HEK293 (cell line): ENCODE results near the gene CANT1.
A peak's percentile ranks its signal among the peaks of the same experiment; 100 is the strongest.

Experiments used
- BCL11B ChIP-seq: fragments of 450-650 bp; formaldehyde crosslinking; IDR thresholded peaks from 2 replicates; pipeline ENCODE4 v1.5.1; 2016; ENCODE audit warnings: low read depth, missing biosample characterization, missing genetic modification characterization
- BCL6B ChIP-seq: fragments of 450-650 bp; formaldehyde crosslinking; IDR thresholded peaks from 2 replicates; pipeline ENCODE4 v1.5.1; 2017; ENCODE audit warnings: missing biosample characterization, missing genetic modification characterization
- KLF16 ChIP-seq: fragments of 450-650 bp; formaldehyde crosslinking; IDR thresholded peaks from 2 replicates; pipeline ENCODE4 v1.5.1; 2017; ENCODE audit warnings: missing biosample characterization, missing genetic modification characterization
- KLF8 ChIP-seq: fragments of 450-650 bp; formaldehyde crosslinking; IDR thresholded peaks from 2 replicates; pipeline ENCODE4 v1.5.1; 2016; ENCODE audit warnings: missing biosample characterization, missing genetic modification characterization
- MYNN ChIP-seq: fragments of 450-650 bp; formaldehyde crosslinking; IDR thresholded peaks from 2 replicates; pipeline ENCODE4 v1.5.1; 2016; ENCODE audit warnings: missing biosample characterization, missing genetic modification characterization, borderline replicate concordance
- SP2 ChIP-seq: fragments of 450-650 bp; formaldehyde crosslinking; IDR thresholded peaks from 2 replicates; pipeline ENCODE4 v1.5.1; 2016; ENCODE audit warnings: missing biosample characterization, missing genetic modification characterization
- ZBTB20 ChIP-seq: fragments of 450-650 bp; formaldehyde crosslinking; IDR thresholded peaks from 2 replicates; pipeline ENCODE4 v1.5.1; 2016; ENCODE audit warnings: missing biosample characterization, missing genetic modification characterization
- ZBTB7A ChIP-seq: fragments of 450-650 bp; formaldehyde crosslinking; IDR thresholded peaks from 2 replicates; pipeline ENCODE4 v1.5.1; 2016; ENCODE audit warnings: low read depth, missing biosample characterization, missing genetic modification characterization
- ZBTB8A ChIP-seq: fragments of 450-650 bp; formaldehyde crosslinking; IDR thresholded peaks from 2 replicates; pipeline ENCODE4 v1.5.1; 2016; ENCODE audit warnings: missing biosample characterization, missing genetic modification characterization
- ZNF10 ChIP-seq: fragments of 450-650 bp; formaldehyde crosslinking; IDR thresholded peaks from 2 replicates; pipeline ENCODE4 v1.5.1; 2017; ENCODE audit warnings: missing biosample characterization, missing genetic modification characterization
- ZNF148 ChIP-seq: fragments of 450-650 bp; formaldehyde crosslinking; IDR thresholded peaks from 2 replicates; pipeline ENCODE4 v1.5.0; 2017; ENCODE audit warnings: missing biosample characterization, missing genetic modification characterization, borderline replicate concordance
- ZNF19 ChIP-seq: fragments of 450-650 bp; formaldehyde crosslinking; IDR thresholded peaks from 2 replicates; pipeline ENCODE4; 2016; ENCODE audit warnings: missing biosample characterization, missing genetic modification characterization, low read depth
- ZNF23 ChIP-seq: fragments of 450-650 bp; formaldehyde crosslinking; IDR thresholded peaks from 2 replicates; pipeline ENCODE4 v1.5.1; 2016; ENCODE audit warnings: missing biosample characterization, missing genetic modification characterization, borderline replicate concordance
- ZNF324 ChIP-seq: fragments of 450-650 bp; formaldehyde crosslinking; IDR thresholded peaks from 2 replicates; pipeline ENCODE4 v1.5.1; 2016; ENCODE audit warnings: missing biosample characterization, missing genetic modification characterization
- ZNF37A ChIP-seq: fragments of 450-650 bp; IDR thresholded peaks from 2 replicates; pipeline ENCODE4 v1.5.1; 2018; ENCODE audit warnings: missing biosample characterization, missing genetic modification characterization
- ZNF394 ChIP-seq: fragments of 450-650 bp; formaldehyde crosslinking; IDR thresholded peaks from 2 replicates; pipeline ENCODE4 v1.5.1; 2016; ENCODE audit warnings: missing biosample characterization, missing genetic modification characterization, mild to moderate bottlenecking, moderate library complexity, borderline replicate concordance
- ZNF433 ChIP-seq: fragments of 450-650 bp; formaldehyde crosslinking; IDR thresholded peaks from 2 replicates; pipeline ENCODE4 v1.5.1; 2016; ENCODE audit warnings: missing biosample characterization, missing genetic modification characterization, low read depth
- ZNF501 ChIP-seq: fragments of 450-650 bp; formaldehyde crosslinking; IDR thresholded peaks from 2 replicates; pipeline ENCODE4 v1.5.1; 2016; ENCODE audit warnings: missing biosample characterization, missing genetic modification characterization
- ZNF548 ChIP-seq: fragments of 450-650 bp; formaldehyde crosslinking; IDR thresholded peaks from 2 replicates; pipeline ENCODE4 v1.5.1; 2016; ENCODE audit warnings: missing biosample characterization, missing genetic modification characterization
- ZNF558 ChIP-seq: fragments of 450-650 bp; formaldehyde crosslinking; IDR thresholded peaks from 2 replicates; pipeline ENCODE4 v1.5.1; 2016; ENCODE audit warnings: missing biosample characterization, missing genetic modification characterization
- ZNF670 ChIP-seq: fragments of 450-650 bp; formaldehyde crosslinking; IDR thresholded peaks from 2 replicates; pipeline ENCODE4 v1.5.1; 2016; ENCODE audit warnings: missing biosample characterization, missing genetic modification characterization, low read depth
- ZNF747 ChIP-seq: fragments of 450-650 bp; formaldehyde crosslinking; IDR thresholded peaks from 2 replicates; pipeline ENCODE4 v1.5.1; 2016; ENCODE audit warnings: missing biosample characterization, missing genetic modification characterization
- TF ChIP-seq, protein P1 (sequence below): fragments of 450-650 bp; formaldehyde crosslinking; IDR thresholded peaks from 2 replicates; pipeline ENCODE4 v1.5.1; 2016; ENCODE audit warnings: missing biosample characterization, missing genetic modification characterization
- TF ChIP-seq, protein P2 (sequence below): fragments of 450-650 bp; formaldehyde crosslinking; IDR thresholded peaks from 2 replicates; pipeline ENCODE4 v1.5.1; 2016; ENCODE audit warnings: missing biosample characterization, missing genetic modification characterization, low read depth
- TF ChIP-seq, protein P3 (sequence below): fragments of 450-650 bp; formaldehyde crosslinking; optimal IDR thresholded peaks from 2 replicates; pipeline ENCODE3; 2016; ENCODE audit warnings: missing biosample characterization, mild to moderate bottlenecking, missing genetic modification characterization
- TF ChIP-seq, protein P4 (sequence below): fragments of 450-650 bp; formaldehyde crosslinking; IDR thresholded peaks from 2 replicates; pipeline ENCODE4 v1.5.1; 2016; ENCODE audit warnings: missing biosample characterization, missing genetic modification characterization

The CANT1 gene

GRCh38 chr17:79023886-79024771 lies 14.6 kb upstream of the CANT1 start, which contains the start of gene C1QTNF1 (continued):
- TF ChIP-seq, protein P1, sequence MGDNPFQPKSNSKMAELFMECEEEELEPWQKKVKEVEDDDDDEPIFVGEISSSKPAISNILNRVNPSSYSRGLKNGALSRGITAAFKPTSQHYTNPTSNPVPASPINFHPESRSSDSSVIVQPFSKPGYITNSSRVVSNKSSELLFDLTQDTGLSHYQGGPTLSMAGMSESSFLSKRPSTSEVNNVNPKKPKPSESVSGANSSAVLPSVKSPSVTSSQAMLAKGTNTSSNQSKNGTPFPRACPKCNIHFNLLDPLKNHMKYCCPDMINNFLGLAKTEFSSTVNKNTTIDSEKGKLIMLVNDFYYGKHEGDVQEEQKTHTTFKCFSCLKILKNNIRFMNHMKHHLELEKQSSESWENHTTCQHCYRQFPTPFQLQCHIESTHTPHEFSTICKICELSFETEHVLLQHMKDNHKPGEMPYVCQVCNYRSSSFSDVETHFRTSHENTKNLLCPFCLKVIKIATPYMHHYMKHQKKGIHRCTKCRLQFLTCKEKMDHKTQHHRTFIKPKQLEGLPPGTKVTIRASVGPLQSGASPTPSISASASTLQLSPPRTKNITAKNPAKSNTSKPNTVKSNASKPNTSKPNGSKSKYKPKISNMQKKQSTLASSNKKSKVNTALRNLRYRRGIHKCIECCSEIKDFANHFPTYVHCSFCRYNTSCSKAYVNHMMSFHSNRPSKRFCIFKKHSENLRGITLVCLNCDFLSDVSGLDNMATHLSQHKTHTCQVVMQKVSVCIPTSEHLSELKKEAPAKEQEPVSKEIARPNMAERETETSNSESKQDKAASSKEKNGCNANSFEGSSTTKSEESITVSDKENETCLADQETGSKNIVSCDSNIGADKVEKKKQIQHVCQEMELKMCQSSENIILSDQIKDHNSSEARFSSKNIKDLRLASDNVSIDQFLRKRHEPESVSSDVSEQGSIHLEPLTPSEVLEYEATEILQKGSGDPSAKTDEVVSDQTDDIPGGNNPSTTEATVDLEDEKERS (tag by site-specific recombination), result no peak
- TF ChIP-seq BCL11B (no peak), BCL6B (tag by site-specific recombination) (no peak), ZBTB7A (tag by site-specific recombination) (no peak; the same call in 1 of the 2 replicates), ZNF324 (no peak), ZNF37A (no peak), ZNF747 (no peak), ZNF394 (no peak; the same call in 1 of the 2 replicates), ZNF548 (tag by site-specific recombination) (no peak), ZNF148 (tag by site-specific recombination) (no peak), ZNF433 (tag by site-specific recombination) (no peak), ZNF19 (tag by site-specific recombination) (no peak), ZNF670 (tag by site-specific recombination) (no peak), ZBTB8A (tag by site-specific recombination) (peak; percentile 40), ZNF10 (tag by site-specific recombination) (0 out of 2 replicates have a peak, but pooled peaks have one; percentile 21), KLF16 (tag by site-specific recombination) (no peak), SP2 (peak; percentile 69), ZBTB20 (tag by site-specific recombination) (no peak), MYNN (tag by site-specific recombination) (no peak), KLF8 (peak; percentile 68), ZNF558 (tag by site-specific recombination) (no peak), ZNF501 (tag by site-specific recombination) (peak; percentile 23; the same call in 1 of the 2 replicates), ZNF23 (tag by site-specific recombination) (no peak)
- TF ChIP-seq, protein P2, sequence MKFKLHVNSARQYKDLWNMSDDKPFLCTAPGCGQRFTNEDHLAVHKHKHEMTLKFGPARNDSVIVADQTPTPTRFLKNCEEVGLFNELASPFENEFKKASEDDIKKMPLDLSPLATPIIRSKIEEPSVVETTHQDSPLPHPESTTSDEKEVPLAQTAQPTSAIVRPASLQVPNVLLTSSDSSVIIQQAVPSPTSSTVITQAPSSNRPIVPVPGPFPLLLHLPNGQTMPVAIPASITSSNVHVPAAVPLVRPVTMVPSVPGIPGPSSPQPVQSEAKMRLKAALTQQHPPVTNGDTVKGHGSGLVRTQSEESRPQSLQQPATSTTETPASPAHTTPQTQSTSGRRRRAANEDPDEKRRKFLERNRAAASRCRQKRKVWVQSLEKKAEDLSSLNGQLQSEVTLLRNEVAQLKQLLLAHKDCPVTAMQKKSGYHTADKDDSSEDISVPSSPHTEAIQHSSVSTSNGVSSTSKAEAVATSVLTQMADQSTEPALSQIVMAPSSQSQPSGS (tag by site-specific recombination), result no peak
- TF ChIP-seq, protein P3, sequence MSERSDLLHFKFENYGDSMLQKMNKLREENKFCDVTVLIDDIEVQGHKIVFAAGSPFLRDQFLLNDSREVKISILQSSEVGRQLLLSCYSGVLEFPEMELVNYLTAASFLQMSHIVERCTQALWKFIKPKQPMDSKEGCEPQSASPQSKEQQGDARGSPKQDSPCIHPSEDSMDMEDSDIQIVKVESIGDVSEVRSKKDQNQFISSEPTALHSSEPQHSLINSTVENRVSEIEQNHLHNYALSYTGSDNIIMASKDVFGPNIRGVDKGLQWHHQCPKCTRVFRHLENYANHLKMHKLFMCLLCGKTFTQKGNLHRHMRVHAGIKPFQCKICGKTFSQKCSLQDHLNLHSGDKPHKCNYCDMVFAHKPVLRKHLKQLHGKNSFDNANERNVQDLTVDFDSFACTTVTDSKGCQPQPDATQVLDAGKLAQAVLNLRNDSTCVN, result peak; percentile 50
- TF ChIP-seq, protein P4, sequence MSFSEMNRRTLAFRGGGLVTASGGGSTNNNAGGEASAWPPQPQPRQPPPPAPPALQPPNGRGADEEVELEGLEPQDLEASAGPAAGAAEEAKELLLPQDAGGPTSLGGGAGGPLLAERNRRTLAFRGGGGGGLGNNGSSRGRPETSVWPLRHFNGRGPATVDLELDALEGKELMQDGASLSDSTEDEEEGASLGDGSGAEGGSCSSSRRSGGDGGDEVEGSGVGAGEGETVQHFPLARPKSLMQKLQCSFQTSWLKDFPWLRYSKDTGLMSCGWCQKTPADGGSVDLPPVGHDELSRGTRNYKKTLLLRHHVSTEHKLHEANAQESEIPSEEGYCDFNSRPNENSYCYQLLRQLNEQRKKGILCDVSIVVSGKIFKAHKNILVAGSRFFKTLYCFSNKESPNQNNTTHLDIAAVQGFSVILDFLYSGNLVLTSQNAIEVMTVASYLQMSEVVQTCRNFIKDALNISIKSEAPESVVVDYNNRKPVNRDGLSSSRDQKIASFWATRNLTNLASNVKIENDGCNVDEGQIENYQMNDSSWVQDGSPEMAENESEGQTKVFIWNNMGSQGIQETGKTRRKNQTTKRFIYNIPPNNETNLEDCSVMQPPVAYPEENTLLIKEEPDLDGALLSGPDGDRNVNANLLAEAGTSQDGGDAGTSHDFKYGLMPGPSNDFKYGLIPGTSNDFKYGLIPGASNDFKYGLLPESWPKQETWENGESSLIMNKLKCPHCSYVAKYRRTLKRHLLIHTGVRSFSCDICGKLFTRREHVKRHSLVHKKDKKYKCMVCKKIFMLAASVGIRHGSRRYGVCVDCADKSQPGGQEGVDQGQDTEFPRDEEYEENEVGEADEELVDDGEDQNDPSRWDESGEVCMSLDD (tag by site-specific recombination), result peak; percentile 37; the same call in 1 of the 2 replicates
